Measurements from ENCODE around the gene CBARP.

The CBARP gene

DNA sequence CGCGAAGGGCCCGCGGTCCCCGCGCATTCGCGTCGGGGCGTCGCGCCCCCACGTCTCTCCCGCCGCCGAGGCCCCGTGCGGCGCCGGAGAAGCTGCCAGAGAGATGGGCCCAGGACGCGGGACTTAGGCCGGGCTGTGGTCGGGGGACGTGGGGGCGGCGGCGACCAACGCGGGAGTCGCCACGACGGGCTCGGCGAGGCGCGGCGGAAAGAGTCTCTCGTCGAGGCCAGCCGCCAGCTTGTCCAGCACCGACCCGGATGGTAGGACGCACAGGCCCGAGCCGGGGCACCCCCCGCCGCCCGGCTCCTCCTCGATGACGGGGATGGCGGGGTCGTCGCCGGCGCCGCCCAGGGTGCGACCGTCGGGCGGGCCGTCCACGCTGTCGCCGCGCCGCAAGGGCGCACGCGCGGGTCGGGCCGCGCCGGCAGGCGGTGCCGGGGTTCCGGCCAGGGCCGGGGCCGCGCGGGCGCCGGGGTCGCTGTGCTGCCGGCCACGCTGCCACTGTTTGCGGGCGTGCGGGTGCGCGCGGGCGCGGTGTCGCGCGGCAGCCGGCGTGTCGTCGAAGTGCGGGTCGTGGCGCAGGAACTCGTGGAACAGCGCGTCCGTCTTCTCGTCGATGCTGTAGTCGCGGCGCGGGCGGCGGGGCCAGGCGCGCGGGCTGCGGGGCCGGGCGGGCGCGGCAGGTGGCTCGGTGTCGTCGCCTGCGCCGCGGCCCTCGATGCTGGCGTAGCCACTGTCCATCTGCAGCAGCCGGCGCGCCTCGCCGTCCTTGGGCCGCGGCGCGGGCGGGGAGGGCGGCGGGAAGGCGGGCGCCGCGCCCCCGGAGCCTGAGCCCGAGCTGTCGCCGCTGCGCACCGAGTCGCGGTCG lies 8.5 kb downstream of the CBARP start:
- in situ Hi-C loops (cut with MboI; ENCODE audit: low sequenced_read_pairs), result no loop called here

DNA sequence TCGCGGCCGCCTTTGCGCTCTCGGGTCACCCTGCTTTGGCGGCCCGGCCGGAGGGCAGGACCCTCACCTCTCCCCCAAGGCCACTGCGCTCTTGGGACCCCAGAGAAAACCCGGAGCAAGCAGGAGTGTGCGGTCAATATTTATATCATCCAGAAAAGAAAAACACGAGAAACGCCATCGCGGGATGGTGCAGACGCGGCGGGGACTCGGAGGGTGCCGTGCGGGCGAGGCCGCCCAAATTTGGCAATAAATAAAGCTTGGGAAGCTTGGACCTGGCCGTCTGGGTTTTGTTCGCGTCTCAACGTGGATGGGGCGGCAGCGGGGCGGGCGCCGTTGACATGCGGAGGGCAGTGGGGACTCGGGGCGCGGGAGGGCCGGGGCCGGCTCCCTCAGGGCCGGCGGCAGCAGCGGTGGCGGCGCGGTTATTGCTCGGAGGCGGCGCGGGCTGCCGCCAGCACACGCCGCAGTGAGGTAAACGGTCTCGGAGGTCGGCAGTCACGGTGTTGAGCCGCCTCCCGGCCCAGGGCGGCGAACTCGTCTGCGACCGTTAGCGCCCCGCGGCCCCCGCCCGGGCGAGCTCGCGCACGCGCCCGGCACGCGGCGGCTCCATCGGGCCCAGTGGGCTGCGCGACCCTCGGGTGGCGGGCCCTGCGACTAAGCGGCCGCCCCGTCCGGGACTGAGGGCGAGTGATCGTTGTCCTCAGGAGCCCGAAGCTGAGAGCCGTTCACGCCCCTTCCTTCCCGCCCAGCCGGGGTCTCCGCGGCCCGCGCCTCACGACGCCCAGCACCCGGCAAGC lies 9.4 kb downstream of the CBARP start:
- in situ Hi-C loops (cut with MboI; ENCODE audit: low sequenced_read_pairs), result no loop called here

DNA sequence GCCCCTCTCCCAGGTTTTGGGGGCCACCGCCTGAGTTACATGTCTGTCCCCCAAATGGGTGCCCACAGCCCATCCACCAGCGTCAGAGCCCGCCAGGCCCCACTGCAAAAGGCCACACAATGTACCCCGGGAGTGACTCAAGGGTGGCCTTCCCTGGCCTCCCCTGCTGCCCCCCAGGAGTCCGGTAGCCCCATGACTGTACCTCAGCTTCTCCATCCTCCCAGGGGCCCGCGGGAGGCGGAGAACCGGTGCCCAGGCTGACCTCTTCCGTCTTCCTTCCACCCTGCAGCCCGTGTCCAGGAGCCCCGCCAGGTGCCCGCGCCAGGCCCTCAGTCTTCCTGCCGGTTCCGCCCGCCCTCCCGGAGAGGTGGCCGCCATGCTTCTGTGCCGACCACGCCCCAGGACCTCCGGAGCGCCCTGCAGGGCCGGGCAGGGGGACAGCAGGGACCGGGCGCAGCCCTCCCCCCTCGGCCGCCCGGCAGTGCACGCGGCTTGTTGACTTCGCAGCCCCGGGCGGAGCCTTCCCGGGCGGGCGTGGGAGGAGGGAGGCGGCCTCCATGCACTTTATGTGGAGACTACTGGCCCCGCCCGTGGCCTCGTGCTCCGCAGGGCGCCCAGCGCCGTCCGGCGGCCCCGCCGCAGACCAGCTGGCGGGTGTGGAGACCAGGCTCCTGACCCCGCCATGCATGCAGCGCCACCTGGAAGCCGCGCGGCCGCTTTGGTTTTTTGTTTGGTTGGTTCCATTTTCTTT lies 10.3 kb downstream of the CBARP start:
- in situ Hi-C loops (cut with MboI; ENCODE audit: low sequenced_read_pairs), result no loop called here

DNA sequence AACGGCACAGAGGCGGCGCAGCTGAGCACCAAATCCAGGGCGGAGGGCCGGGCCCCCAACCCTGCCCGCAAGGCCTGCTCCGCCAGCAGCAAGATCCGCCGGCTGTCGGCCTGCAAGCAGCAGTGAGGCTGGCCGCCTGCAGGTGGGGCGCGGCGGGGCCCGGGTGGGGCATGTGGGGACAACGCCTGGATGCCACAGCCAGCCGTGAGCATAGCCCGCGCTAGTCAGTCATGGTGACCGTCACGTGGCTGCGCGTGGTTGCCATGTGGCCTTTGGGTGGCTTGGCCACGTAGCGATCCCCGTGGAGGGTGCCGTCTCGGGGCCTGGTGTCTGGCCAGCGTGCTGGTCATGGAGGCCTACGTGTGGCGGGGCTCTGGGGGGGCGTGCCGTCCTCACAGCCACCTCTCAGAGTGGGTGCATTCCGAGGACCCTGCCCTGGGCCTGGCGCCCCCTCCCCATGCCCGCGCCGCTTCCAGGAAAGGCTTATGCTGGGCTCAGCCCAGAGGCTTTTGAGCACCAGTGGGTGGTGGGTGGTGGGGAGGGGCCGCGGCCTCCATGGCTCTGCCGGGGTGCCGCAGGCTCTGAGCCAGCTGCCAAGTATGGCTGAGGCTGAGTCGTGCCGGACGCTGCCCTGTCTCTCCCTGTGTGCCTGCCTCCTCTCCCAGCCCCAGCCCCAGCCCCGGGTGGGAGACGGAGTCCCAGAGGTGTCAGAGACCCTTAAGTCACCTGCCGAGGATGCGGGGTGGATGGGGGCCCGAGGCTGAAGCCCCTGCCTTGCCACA lies 11.1 kb downstream of the CBARP start:
- in situ Hi-C loops (cut with MboI; ENCODE audit: low sequenced_read_pairs), result no loop called here

DNA sequence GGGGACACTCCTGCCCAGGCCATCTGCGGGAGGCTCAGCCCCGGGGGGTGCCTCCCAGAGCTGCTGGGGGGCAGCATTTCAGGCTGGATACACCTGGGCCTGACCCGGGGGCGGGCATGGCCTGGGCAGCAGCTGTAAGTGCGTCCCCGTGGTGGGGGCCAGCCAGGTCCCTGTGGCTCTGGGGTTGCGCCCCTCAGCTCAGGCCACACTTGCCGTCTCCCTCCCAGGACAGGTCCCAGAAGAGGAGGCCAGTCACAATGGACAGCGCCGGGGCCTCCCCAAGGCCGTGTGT lies 11.6 kb downstream of the CBARP start:
- in situ Hi-C loops (cut with MboI; ENCODE audit: low sequenced_read_pairs), result no loop called here

DNA sequence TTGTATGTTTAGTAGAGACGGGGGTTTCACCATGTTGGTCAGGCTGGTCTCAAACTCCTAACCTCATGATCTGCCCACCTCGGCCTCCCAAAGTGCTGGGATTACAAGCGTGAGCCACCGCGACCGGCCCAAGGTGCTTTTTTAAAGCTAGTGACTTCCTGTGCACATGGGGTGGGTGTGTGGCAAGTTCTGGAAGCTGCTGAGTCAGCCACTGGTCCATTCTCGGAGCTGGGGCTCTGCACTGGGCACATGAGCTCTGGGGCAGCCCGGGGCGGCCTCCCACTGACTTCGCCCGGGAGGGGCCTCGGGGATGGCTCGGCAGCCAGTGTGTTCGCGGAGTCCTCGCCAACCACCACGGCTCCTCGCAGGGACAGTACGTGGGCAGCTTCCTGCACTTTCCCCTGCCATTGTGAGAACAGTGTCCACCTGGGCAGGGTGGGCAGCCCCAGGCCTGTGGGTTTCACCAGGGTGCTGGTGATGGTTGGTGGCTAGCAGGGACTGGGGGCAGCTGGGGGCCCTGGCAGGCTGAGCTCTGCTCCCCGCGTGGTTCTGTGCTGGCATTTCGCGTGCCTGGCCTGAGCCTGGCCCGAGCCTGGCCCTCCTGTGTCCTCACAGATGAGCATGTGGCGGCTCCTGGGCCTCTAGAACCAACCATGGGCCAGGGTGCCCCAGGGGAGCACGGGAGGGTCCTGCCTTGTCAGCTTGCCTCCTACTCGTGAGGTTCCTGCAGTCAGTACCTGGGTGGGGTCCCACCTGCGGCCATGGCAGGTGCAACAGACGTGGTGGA lies 12.2 kb downstream of the CBARP start:
- in situ Hi-C loops (cut with MboI; ENCODE audit: low sequenced_read_pairs), result no loop called here

DNA sequence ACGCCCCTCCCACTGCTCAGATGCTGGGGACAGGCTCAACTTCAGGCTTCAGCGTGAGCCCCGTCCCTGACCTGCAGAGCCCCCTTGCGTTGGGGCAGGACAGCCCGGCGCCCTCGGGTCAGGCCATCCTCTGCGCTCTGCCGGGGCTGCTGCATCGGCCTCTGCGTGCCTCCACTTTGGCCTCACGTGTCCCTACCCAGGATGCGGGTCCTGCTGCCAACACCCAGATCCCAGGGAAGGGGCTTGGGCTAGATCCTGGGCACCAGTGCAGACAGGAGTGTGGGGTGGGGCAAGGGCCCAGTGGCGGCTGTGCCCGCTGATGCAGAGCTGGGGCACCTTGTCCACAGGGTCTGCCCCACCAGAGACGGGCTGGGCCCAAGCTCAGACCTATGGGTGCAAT lies 13.0 kb downstream of the CBARP start:
- in situ Hi-C loops (cut with MboI; ENCODE audit: low sequenced_read_pairs), result no loop called here

DNA sequence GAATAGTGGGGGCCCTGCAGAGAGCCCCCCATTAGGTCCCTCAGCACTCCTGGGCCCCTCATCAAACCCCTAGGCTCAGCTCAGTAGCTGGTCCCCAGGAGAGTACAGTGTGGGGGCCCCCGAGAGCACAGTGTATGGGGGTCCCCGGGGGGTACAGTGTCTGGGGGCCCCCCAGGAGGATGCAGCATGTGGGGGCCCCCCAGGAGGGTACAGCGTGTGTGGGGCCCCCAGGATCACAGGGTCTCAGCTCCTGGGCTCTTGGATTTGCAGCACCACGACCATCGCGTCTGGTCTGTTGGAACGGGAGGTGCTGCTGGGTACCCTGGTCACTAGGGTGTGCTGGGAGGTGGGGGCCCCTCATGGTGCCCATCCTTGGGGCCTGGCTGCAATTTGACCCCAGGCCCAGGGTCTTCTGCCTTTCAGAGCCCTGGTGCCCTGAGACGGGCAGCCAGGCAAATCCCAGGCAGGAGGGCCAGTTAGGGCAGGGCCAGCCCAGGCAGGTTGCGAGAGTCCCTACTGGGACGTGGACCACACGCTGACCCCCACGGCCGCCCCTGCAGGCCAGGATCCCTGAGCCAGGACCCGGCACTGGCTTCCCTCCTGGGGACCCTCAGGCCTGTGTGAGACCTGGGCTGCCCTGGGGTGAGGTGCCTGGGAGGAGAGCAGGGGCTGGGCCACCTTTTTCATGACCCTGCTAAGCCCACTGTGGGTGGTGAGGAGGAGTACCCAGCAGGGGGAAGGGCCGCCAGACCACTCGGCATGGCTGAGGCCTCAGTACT lies 13.6 kb downstream of the CBARP start:
- in situ Hi-C loops (cut with MboI; ENCODE audit: low sequenced_read_pairs), result no loop called here

DNA sequence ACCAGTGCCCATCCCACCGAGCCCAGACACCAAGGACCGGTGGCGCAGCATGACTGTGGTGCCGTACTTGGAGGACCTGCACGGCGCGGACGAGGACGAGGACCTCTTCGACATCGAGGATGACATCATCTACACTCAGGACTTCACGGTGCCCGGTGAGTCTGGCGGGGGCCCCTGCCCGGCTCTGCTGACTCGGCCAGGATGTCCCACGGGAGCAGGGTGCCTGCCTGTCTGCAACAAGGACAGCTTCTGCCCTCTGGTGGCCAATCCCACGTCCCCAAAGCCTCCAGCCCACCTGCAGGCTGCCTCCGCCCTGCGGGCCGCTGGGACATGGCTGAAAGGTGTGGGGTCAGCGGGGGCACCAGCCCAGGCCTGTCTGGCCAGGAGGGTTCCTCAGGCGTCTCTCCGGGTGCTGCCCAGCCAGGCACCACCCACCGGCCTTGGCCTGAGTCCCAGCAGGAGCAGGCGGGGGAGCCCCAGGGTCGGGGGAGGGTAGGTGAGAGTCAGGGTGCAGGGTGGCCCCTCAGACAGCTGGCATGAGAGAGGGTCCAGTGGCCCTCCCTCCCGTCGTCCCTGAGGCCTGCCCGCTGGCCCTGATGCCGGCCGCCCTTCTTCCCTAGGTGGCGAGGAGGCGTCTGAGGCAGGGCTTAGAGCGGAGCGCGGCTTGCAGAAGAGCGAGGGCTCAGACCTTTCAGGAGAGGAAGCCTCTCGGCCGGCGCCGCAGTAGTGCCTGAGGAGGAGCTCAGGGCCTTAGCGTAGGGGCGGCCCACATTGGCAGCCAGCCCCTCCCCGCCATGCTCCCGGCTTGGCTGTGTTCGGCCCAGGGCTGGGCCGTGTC lies 14.6 kb downstream of the CBARP start:
- in situ Hi-C loops (cut with MboI; ENCODE audit: low sequenced_read_pairs), result no loop called here

DNA sequence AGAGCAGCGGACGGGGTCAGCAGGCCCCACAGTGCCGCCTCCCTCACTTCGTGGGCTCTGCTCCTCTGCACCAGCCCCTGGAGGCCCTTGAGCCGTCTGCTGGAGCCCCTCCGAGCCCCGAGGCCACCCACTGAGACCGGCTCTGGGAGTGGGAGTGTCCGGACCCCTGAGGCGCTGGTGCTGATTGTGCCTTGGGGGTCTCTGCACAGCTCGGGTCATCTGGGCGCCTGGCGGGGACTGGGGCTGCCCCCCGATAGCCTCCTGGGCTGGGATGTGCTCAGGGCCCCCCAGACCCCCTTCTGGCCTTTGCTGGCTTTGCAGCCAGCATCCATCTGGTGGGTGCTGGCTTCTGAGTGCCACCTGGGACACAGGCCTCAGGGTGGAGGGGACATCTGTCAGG lies 15.4 kb downstream of the CBARP start:
- in situ Hi-C loops (cut with MboI; ENCODE audit: low sequenced_read_pairs), result no loop called here

DNA sequence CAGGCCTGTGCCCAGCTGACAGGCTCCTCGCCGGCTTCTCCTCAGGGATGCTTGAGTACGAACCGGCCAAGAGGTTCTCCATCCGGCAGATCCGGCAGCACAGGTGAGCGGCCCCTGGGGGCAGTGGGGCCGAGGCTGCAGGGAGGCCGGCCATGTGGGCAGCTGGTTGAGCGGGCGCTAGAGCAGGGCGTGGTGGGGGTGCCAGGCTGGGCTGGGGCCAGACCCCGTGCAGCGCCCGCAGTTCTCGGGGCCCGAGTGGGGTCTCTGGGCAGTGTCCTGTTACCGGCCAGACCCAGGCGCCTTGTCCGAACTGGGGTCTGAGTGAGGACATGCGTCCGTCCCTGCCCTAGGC lies 15.9 kb downstream of the CBARP start:
- in situ Hi-C loops (cut with MboI; ENCODE audit: low sequenced_read_pairs), result no loop called here

DNA sequence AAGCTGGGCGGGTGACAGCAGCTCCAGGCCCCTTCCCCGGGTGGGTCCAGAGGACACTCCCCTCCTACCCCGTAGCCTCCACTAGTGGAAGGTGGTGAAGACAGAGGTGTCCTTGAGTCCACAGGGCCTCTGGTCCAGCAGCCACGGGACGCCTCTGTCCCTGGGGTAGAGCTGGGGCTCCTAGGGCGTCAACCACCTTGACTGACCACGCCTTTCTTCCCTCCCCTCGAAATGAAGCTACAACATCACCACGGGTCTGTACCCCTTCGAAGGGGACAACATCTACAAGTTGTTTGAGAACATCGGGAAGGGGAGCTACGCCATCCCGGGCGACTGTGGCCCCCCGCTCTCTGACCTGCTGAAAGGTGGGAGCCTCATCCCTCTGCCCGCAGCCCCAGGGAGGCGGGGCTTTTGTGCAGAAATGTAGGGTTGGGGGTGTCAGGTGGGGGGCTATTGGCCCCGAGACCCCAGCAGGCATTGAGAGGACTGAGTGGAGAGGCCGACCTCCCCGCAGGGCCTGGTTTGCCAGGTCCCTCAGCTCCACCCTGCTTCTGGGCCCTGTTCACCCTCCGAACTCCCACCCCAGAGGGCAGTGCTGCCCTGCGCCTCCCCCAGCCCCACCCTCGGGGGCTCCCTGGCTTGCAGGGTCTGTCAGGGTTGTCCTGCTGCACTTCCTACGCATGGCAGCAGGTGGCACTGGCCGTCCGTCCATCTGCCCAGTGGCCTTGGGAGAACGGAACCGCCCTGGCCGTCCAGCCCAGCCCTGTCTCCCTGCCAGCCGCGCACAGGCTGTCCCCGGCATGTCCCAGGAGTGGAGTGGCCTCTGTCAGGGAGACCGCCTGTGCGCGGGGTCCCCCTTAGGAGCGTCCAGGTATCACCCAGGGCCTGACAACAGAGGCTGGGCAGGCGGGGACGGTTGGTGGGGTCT lies 16.6 kb downstream of the CBARP start:
- in situ Hi-C loops (cut with MboI; ENCODE audit: low sequenced_read_pairs), result no loop called here

DNA sequence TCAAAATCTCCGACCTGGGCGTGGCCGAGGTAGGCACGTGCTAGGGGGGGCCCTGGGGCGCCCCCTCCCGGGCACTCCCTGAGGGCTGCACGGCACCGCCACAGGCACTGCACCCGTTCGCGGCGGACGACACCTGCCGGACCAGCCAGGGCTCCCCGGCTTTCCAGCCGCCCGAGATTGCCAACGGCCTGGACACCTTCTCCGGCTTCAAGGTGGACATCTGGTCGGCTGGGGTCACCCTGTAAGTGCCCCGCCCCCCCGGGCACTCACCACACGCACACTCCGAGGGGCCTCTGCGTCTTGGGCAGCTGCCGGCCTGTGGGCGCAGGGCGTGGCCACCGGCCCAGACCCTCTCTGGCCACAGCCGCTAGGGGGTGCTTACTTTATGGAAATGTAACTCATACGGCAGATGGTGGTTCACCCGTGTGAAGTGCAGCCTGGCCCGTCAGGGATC lies 17.3 kb downstream of the CBARP start:
- in situ Hi-C loops (cut with MboI; ENCODE audit: low sequenced_read_pairs), result no loop called here

DNA sequence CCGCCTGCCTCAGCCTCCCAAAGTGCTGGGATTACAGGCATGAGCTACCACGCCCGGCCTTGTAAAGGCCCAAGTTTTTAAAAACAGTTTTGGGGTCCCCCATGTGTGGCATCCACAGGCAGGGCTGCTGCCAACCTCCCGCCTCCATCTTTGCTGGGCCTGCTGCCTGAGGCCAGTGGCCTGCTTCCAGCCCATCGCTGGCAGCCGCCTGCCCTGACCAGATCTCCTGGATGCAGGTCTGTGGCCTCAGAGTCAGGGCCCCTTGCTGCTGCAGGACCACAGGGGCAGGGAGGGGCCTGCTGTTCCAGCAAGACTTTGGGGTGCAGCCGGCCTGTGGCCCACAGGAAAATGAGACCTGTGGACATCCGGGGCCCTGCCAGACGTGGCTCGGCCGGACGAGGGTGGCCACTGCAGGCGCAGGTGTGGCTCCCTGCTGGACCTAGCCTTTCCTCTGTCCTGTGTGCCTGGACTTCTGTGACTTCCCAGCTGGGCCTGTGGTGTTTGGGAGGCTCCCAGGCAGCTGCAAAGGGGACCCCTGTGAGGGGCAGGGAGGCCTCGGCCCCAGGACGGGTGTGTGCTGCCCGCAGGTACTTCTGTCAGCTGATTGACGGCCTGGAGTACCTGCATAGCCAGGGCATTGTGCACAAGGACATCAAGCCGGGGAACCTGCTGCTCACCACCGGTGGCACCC lies 17.9 kb downstream of the CBARP start:
- in situ Hi-C loops (cut with MboI; ENCODE audit: low sequenced_read_pairs), result no loop called here

DNA sequence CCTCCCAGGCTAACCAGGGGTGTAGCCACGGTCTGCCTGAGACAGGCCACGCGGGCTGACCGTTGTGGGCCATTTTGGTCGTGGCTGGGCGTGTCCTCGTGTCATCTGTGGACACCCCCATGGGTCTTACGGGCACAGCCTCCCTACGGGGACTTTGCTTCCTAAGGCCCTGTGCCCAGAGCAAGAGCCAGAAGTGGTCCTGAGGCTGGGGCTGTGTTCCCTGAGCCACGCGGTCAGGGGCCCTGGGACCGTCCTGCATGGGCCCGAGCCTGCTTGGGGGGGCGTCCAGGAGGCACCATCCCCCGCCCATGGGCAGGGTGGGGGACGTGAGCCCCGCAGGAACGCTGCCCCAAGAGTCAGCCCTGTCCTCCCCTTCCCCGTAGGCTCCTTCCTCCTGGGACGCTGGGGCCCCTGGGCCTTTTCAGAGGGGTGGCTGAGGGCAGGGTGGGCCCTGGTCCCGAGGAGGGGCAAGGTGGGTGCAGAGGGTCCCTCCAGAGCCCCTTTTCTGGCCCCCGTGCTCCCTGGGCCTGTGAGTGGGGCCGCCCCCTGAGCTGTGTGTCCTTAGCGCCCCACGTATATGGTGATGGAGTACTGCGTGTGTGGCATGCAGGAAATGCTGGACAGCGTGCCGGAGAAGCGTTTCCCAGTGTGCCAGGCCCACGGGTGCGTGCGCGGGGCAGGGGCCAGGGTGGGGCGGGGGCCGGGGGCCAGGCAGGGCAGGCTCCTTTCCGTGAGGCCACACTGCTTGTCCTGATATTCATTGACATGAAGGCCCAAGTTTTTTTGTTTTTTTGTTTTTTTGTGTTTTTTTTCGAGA lies 18.8 kb downstream of the CBARP start:
- in situ Hi-C loops (cut with MboI; ENCODE audit: low sequenced_read_pairs), result no loop called here

DNA sequence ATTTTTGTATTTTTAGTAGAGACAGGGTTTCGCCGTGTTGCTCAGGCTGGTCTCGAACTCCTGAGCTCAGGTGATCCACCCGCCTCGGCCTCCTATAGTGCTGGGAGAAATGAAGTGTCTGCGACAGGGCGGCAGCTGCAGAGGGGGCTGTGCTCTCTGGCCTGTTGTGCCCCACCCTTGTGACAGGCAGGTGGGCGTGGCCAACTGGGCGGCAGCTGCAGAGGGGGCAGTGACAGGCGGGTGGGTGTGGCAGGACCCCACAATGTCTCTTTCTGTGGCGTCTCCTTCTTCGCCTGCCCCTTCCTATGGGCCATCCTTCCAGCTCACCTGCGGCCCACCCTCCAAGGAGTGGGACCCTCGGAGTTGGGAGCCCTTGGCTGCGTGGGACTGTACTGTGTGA lies 20.4 kb downstream of the CBARP start:
- in situ Hi-C loops (cut with MboI; ENCODE audit: low sequenced_read_pairs), result no loop called here

Data from HL-60/S4 (cell line).